ENCODE measurements around the gene CLIP2.

Gene CLIP2

DNA sequence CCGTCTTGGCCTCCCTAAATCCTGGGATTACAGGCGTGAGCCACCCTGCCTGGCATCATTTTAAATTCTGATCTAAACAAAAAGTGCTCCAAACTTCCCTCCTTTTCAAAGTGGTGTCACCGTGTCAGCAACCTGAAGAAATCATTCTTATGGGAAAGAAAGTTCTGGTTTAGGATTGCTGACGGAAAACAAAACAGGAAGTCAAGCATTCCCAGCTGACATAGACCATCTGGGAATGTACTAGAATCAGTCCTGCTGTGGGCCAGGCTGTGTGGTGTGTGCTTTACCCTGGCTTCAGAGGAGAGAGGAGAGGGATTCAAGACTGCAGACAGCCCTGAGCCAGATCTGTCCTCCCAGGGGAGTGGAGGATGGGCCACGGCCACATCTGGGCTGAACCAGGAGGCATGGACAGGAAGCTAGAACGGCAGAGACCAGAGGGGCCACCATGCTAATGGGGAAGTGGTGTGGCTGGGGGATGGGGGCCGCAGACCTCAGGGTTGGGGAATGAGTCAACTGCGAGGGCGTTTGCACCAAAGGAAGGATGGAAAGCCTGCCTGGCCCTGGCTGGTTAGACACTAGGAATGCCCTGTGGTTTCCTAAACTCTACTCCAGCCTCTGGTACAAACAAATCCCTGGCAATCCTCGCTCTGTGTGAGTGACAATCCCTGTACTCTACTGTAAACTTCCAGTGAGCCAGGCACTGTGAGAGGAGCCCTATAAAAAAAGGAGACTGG is 16.7 kb upstream of the CLIP2 start:
- peak; percentile 62 for DNase-seq

DNA sequence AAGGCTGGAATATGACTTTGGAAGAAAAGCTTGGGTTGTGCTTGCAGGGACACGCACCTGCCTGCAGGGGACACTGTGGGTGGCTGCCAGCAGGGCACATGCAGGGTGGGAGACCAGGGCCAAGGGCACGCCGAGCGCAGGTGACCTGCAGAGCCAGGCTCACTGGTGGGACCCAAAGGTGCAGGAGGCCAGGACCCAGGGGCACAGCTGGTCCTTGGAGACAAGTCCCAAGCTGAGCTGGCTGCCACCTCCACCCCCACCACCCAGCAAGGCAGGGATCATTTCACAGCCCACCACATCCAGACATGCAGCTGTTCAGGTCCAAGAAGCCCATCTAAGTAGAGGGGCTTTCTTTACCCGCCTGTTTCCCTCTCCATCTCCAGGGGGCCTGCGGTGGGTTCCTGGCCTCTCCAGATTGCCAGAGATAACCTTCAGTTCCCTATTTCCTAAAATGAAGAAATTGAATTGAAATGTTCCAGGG is 13.8 kb upstream of the CLIP2 start:
- DNase-seq = no peak

DNA sequence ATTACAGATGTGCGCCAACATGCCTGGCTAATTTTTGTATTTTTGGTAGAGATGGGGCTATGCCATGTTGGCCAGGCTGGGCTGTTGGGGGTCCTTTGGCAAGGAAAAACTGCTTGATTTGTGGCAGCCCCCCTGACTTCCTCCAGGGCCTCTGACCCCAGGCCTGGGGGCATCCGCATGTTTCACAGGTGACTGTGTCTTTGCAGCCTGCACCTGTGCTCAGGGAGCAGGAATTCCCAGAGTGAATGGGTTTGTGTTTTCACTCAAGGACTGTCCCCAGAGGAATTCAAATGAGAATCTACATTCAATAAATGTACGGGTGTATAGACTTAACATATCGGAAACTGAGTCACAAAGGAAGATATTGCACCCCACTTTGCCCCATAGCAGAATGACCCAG is 11.6 kb upstream of the CLIP2 start:
- DNase-seq = no peak

DNA sequence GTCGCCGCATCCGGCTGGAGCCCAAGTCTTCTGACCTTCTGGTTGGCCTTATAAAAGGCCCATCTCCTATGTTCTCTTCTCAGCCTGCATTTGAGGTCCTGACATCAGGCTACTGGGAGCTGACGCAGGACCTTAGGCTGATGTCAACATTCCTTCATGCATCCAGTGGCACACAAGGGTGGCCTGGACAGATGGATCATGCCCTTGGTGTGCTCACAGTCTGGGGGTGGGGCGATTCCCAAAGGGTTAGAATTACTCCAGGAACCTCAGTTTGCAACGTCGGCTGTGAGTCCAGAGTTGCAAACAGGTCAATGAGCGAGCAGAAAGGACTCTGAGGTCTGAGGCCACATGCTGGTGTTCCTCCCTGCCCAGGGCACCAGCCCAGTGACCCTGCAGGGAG is 8.2 kb upstream of the CLIP2 start:
- no peak for DNase-seq

DNA sequence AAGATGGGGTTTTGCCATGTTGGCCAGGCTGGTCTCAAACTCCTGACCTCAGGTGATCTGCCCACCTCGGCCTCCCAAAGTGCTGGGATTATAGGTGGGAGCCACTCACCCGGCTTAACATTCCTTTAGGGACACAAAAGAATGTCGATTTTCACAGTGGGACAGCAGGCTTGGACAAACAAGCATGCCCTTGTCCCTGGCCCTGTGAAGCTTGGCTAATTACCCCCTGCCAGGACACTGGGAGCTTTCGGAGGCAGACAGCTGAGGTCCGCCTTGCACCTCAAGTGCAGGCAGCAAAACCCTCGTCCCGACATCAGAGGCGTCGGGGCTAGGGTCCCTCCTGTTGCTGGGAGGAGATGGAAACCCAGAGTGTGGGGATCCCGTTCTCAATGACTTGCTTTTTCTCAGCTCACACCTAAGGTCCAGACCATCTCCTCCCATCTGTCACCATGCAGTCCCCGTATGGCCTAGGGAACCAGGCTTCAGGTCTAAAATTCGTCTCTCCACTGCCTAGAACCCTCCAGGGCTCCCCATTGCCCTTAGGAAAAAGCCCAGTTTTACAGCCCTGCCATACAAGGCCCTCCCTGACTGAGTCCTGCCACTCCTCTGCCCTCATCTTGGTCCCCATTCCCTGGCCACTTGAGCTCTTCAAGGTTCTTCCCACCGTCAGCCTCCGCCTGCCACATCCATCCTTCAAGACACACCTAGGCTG is 6.3 kb upstream of the CLIP2 start:
- no peak for DNase-seq

- DNase-seq = no peak
These were observed 5.3 kb upstream of the CLIP2 start for GRCh38 chr7:74283858-74284447.

GRCh38 chr7:74284781-74285259 is 4.4 kb upstream of the CLIP2 start:
- DNase-seq = no peak

DNA sequence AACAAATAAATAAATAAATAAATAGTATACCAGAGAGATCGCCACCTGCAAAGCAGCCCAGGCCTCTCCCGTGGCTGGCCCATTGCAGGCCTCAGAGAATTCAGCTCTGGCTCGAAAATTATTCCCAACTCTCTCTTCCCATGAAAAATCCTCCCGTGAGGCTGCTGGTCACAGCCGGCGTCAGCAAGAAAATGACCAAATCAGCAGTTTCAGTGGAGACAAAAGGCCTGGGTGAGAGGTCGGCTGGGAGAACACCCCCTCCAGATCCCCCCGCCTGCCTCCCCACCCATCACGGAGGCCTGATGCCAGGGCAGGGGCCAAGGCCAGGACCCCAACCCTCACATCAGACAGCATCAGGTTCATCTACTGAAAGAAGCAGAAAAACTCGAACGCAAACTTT is 3.1 kb upstream of the CLIP2 start:
- DNase-seq = no peak

- DNase-seq = no peak
These were observed 1.7 kb upstream of the CLIP2 start for GRCh38 chr7:74287303-74288033.

GRCh38 chr7:74288034-74288881 is 949 bp upstream of the CLIP2 start:
- no peak for DNase-seq

GRCh38 chr7:74289659-74290552 is 699 bp downstream of the CLIP2 start:
- DNase-seq = no peak

- DNase-seq = no peak
These were observed 1.3 kb downstream of the CLIP2 start for GRCh38 chr7:74290553-74290950.

DNA sequence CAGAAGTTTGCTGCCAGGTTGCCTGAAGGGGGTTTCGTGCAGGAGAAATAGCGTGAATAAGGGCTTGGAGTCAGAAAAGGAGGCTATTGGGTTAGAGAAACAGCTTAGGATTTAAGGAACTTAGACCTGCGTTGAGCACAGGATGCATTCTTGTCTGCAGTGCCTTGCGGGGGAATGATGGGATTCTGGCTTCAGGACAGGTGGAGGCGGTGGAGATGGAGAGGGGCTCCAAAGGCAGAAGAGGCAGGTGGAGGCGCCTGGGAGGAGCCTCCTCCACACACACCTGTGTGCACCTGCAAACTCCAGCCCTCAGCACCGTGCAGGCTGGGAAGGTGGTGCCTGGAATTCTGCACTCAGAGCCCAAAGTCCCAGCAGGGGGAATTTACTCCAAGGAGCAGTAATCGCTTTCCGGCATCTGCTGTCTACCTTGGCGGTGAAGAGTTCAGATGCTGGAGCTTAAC is 1.8 kb downstream of the CLIP2 start:
- DNase-seq = no peak

DNA sequence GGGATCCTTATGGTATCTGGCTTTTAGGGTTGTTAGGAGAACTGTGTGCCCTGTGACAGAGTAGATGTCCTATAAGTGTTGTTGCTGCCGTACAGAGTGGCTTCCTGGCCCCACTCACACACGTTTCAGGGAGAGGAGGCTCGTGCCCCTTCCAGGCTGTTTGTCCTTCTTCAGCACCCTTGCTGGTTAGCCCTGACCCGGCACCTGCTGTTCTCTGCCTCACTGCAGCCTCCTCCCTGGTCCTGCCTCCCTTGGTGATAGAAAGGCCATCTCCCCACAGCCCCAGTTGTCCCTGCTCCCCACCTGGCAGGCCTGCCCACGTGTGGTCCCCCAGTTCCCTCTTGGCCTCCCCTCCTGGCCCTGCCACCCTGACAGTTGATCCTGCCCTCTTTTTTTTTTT is 2.3 kb downstream of the CLIP2 start:
- no peak for DNase-seq

DNA sequence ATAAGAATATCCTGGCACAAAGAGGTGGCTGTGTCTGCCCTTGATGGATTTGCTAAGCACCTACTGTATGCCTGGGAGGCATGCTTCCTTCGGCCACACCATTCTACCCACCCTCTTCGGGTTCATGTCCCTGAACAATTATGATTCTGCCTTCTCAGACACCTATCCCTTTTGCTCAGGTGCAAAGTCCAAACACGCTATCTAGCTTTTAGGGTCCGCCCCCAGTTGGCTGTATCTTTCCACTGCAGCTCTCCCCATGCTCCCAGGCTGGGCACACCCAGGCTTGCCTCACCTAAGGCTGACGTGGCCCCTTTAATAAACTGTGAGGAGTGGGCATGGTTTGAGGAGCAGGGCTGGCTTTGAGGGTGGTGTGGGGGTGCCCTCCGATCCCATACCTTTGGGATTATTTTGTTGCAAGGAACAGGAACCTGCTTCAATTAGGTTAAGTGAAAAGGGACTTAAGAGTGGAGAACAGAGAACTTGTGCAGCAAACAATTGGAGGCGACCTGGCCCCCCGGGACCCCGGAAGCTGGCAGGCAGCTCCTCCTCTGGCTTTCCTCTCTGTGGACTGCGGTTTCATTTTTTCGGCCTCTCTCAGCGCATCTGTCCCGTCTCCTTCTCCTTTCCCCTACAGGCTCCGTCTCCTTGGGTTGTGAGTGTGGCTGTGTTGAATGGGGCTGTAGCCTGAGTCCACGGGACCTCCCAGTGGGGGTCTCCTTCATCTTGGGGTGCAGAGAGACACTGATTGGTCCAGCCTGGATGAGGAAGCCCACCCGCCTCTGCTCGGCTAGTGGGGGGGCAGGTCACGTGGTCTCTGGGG is 3.8 kb downstream of the CLIP2 start:
- no peak for DNase-seq

- no peak for DNase-seq
These were observed 4.3 kb downstream of the CLIP2 start for GRCh38 chr7:74293577-74293908.

- no peak for DNase-seq
These were observed 5.2 kb downstream of the CLIP2 start for GRCh38 chr7:74294191-74294998.

DNA sequence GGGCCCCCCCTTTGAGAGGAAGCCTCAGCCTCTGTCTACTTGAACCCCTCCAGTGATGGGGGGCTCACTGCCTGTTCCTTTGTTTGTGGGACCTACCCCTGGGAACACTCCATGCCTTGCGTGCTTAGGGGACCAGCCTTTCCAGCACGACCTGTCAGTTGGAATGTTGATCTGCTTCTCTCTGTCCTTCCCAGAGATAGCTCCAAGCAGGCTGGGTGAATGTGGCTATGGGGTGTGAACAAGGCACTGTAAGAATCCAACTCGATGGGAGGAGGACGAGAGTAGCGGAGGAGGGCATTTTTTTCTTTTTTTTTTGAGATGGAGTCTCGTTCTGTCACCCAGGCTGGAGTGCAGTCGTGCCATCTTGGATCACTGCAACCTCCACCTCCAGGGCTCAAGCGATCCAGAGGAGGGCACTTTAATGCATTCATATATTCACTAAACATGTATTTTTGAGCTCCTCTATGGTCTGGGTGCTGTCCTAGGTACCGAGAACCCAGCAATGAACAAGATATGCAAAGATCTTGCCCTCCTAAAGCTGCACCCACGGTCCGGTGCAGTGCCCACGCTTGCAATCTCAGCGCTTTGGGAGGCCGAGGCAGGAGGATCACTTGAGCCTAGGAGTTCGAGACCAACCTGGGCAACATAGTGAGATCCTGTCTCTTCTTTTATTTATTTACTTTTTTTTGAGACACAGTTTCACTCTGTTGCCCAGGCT is 8.5 kb downstream of the CLIP2 start:
- DNase-seq = no peak

DNA sequence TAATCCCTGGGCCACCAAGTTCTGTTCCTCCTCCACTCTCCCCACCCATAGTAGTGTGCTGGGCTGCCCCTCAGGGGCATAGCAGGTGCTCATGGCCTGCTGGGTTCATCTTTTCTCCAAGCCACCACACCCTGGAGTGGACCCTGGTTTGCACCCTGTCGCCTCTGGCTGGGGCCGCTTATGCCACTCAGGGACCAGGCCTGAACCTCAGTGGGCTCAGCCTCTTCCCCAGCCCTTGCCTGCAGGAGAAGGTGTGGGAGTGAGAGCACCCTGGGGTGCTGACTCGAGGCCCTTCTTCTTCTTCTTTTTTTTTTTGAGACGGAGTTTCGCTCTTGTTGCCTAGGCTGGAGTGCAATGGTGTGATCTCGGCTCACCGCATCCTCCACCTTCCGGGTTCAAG is 10.2 kb downstream of the CLIP2 start:
- DNase-seq = no peak

Data from activated CD4-positive, alpha-beta T cell treated with anti-CD3 and anti-CD28 coated beads, Interleukin-10, Interleukin-2, amounts not matched to agents 100 ng/mL and 50 ng/mL, durations not matched to agents 16 hours and 8 hours (primary cell).